NCI-H1105 treated with DMSO at 0.1 percent for 48 hours (cell line): ENCODE data around the gene YEATS4.
"Not testable (repeated sequence)": the region's sequence is repeated elsewhere in the genome, so short reads cannot be mapped to it uniquely, and the experiment has no call there.

Experiments
- DNase-seq: peaks from one replicate; lab custom pipeline; 2025; lab: John Stamatoyannopoulos, UW

YEATS4 gene

DNA sequence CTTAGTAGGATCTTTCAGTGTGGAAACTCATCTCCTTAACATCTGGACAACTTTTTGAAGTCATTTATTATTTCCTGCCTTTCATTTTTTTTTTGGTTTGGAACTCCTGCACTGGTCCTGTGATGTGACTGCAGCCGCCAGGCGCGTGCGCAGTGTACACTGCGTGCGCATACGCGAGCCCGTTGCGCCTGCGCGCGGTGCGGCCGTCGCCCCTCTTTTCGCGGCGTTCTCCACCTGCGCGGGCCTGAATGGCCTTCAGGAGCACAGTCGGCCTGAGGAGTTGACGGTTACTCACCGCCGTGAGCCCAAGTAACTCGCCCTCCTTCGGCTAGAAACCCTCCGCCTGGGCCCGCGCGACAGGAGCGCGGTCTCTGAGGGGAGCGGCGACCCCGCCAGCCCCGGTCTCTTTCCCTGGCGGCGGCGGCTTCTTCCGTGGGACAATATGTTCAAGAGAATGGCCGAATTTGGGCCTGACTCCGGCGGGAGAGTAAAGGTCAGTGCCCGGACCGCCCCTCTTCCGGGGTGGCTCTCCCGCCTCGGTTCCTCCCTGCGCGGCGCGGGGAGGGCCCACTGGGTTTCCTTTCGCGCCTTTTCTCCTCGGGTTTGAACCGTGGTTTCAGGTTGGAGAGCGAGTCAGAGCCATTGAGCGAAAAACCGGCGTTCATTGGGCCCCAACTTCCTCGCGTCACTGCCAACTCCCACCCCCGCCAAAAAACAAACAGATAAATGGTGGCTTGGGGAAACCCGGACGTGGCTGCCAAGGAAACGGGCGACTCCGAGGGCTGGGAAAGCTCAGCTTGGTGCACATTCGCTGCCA, at the start of gene YEATS4:
YEATS4 (plus strand) TSS at position 213 of the 817 bp plus-strand sequence; CDS start at position 443, 230 bp downstream.
- peak; percentile 97 for DNase-seq

DNA sequence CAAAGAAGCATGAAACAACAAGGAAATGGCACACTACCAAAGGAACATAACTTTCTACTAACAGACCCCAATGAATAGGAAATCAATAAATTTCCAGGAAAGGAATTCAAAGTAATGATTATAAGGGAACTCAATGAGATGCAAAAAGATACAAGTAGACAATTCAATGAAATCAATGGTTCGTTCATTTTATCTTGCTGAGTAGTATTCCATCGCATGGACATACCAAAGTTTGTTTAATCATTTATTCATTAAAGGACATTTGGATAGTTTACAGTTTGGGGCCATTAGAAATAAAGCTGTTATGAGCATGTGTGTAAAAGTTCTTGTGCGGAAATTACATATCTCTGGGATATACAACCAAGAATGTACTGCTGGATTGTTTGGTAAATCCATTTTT, 46.3 kb upstream of the YEATS4 start:
- DNase-seq: no peak

DNA sequence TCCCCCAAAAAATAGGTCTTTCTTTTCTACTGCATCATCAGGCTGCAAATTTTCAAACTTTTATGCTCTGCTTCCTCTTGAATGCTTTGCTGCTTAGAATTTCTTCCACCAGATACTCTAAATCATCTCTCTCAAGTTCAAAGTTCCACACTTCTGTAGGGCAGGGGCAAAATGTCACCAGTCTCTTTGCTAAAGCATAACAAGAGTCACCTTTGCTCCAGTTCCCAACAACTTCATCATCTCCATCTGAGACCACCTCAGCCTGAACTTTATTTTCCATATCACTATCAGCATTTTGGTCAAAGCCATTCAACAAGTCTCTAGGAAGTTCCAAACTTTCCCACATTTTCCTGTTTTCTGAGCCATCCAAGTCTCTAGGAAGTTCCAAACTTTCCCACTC, 42.8 kb upstream of the YEATS4 start:
- DNase-seq: not testable (repeated sequence)

DNA sequence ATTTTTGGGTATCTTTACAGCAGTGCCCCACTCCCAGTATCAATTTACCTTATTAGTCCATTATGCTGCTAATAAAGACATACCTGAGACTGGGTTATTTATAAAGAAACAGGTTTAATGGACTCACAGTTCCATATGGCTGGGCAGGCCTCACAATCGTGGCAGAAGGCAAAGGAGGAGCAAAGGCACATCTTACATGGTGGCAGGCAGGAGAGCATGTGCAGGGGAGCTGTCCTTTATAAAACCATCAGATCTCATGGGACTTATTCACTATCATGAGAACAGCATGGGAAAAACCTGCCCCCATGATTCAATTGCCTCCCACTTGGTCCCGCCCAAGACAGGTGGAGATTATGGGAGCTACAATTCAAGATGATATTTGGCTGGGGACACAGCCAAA, 42.3 kb upstream of the YEATS4 start:
- not testable (repeated sequence) for DNase-seq

DNA sequence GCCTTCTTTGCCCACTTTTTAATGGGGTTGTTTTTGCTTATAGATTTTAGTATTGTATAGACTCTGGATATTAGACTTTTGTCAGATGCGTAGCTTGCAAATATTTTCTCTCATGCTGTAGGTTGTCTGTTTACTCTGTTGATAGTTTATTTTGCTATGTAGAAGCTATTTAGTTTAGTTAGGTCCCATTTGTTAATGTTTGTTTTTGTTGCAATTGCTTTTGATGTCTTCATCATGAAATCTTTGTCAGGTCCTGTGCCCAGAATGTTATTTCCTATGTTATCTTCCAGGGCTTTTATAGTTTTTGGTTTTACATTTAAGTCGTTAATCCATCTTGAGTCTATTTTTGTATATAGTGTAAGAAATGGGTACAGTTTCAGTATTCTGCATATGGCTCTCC, 41.3 kb upstream of the YEATS4 start:
- no peak for DNase-seq

DNA sequence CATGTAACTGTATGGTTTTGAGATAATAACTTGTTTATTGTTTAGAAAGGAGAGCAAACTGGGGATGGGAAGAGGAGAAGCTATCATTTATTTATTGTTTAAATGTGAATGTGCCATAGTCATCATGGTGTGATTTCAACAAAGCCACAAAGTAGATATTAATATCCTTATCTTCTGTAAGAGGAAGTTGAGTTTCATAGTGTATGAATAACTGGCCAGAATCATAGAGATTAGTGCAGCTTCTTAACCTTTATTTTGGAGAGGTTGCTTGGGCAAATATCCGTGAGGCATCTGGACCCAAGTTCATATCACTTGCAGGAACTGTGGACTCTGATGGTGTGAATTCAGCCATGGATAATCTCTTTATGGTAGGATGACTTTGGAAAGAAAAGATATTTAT, 38.2 kb upstream of the YEATS4 start:
- no peak for DNase-seq

DNA sequence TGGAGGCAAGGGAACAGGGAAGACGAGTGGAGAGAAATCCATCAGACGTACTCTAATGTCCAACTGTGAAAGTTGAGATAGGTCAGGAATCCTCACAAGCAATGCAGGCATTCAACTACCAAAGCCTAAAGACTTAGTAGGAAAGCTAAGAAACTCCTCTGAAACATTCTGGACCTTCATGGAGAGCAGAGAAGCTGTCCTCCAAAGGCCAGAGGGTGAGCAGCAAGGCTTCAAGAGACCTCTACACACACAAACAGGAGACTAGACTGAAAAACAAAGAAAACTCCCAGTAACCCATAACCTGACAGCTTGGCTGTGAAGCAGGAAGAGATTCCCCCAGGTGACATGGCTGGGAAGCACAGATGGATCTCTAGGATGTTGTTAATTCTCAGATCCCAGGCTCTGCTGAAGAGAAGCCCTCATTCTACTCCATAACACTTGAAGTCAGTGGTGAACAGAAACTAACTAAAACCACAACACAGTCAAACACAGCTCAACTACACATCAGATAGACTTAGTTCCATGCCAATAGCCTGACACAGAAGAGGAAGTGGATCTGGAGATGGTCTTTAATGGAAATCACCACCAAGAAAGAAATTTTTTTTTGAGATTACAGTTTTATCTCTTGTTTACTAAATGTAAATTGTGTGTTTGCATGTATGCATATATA, 34.6 kb upstream of the YEATS4 start:
- DNase-seq: no peak

DNA sequence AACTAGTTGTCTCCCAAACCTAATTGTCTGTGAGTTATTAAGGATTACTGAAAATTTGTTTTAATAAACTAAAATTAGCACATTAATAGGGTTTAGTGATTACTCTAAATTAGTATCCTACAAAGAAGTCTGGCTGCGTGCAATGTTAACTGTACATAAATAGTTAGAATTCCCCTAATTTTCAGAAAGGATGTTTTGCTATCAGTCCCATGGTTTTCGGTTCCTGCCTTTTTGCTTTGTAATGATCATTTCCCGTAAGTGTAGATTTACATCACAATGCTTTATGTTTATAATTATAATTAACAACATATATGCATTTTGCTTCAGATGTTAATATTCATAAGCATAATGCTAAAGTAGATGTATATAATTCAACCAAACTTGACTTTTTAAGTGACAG, 31.1 kb upstream of the YEATS4 start:
- no peak for DNase-seq

DNA sequence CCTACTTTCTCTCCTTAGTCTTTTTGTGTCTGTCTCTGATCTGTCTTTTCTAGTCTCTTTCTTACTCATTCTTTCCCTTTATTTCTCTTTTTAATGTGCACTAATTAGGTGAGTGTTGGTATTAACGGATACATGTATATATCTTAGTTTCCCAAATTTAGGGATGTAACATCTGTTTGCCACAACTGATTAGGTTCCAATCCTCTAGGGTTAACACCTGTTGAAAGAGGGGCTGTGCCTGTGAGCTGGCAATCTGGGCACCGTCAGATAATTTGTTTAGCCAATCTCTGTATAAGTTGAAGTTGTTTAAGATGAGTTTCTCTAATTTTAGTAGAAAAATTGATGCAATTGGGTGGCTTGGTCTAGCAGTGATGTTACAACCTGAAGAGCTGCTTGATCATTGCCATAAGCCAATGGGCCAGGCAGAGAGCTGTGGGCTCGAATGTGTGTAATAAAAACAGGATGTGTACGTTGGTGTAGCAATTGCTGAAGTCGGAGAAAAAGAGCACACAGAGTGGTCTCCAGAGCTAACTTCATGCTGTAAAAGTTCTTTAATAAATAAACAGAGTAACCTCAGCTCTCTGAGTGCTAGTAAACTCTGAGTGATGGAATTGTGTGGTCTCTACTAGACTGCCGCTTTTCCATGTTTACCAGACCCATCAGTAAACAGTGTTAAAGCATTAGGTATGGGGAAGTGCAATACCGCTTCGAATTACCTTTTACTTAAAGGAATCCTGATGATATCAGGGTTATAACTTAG, 29.7 kb upstream of the YEATS4 start:
- no peak for DNase-seq

DNA sequence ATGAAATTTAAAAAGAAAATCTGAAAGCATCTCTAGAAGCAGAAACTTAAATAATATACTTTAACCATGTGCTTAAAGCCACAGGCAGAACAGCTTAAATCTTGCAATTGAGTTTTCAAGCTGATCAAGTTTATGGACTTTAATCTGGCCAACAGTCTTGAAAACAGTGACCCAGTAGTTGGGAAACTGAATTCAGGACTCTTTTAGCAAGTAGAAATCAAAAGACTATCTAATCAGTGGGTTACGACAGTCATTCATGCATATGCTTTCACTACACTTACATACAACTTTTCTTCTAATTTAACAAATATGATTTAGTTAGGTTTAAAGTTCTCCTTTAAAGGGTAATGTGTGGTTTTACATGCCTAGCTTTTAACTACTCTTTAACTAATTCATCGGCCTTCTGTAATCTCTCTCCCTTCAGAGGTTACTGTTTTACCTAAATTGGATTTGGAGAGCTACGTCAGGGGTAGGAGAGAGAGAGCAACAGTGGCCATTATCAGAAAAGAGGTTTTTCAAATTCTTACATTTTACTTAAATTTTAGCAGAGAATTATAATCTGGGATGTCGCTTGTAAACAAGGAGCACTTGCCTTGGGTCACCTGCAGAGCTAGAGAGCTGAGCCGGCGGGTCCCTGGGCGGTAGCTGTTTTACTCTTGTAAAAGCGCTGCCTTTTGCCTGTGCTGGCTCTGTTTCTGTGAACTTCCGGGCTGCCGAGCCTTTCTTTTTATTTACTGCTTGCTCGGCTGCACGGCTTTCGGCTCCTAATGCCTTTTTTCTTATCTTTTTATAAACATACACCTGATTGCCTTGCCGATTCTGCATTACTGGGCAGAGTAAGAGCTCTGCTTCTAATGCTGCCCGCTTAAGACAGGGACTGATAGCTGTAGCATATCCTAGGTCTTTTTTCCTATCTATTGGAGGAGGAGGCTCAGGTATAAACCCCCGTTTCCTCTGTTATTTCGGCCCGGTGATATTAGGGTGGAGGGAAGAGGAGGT, 28.8 kb upstream of the YEATS4 start:
- DNase-seq: peak; percentile 37

DNA sequence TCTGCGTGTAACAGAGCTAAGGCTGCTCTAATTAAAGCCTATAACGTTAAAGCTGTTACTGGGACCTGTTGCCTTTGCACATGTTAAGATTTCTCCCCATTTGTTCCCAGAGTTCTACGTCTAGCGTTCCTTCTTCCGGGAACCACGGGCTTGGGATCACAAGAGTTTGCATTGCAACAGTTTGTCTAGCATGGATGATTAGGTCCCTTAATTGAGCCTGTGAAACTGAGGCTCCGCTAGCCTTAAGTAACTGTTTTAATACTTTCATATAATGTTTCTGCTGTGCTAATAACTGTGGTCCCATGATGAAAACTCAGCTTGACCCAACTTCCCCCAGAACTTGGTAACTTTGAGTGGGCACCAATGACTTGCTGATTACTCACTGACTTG, 28.0 kb upstream of the YEATS4 start:
- no peak for DNase-seq

DNA sequence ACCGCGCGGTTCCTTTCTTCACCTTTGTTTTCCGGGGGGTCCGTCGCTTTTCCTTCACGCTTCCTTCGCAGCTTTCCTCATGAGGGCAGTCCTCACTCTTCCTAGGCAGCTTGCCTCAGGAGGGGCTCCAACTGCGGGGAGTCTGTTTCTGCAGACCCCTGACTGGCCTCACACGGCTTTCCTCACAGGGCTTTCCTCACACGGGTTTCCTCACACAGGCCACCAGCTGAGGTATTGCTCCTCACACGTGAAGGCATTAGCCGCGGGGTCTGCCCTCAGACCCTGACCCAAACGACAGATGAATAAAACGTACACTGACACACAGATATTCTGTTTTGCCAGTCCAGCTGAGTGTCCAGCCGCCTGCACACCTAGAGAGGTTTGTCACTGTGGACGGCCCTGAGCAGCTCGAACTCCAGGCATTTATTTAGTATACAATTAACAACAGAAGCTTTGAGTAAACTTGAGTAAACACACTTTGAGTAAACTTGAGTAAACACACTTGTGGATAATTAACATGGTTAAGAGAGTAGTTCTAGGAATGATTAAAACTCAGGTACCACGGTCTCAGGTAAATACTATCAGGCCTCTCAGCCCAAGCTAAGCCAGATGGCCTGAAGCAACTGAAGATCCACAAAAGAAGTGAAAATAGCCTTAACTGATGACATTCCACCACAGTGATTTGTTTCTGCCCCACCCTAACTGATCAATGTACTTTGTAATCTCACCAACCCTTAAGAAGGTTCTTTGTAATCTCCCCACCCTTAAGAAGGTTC, 27.4 kb upstream of the YEATS4 start:
- DNase-seq: no peak

DNA sequence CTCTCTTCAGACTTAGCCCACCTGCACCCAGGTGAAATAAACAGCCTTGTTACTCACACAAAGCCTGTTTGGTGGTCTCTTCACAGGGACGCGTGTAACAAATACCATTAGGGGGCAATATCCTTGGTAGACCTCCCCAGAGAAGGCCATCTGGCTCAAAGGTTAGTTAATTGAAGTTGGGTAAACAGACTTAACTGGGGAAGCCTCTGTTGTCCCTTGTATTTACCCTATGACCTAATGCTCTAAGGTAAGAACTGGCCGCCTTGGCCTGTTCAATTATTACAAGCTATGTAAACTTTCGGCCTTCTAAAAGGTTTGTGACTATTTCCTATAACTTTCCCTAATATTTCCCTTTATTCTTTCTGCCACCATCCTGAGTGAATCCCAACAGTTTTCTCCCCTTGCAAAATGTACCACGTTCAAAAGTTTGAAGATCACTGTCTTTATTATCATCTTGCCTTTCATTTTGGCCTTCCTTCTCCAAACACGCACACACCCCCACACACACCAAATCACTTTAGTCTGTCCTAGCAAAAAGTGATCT, 26.7 kb upstream of the YEATS4 start:
- DNase-seq: no peak

DNA sequence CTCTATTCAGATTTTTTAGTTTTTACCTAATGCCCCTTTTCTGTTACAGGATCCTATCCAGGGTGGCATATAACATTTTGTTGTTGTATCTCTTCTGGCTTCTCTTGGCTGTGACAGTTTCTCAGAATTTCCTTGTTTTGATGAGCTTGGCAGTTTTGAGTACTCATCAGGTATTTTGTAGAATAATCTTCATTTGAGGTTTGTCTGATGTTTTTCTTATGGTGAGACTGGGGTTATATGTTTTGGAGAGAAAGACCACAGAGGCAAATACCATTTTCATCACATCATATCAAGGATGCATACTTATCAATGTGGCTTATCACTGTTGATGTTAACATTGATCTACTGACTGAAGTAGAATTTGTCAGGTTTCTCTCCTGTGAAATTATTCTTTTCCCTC, 25.4 kb upstream of the YEATS4 start:
- no peak for DNase-seq

DNA sequence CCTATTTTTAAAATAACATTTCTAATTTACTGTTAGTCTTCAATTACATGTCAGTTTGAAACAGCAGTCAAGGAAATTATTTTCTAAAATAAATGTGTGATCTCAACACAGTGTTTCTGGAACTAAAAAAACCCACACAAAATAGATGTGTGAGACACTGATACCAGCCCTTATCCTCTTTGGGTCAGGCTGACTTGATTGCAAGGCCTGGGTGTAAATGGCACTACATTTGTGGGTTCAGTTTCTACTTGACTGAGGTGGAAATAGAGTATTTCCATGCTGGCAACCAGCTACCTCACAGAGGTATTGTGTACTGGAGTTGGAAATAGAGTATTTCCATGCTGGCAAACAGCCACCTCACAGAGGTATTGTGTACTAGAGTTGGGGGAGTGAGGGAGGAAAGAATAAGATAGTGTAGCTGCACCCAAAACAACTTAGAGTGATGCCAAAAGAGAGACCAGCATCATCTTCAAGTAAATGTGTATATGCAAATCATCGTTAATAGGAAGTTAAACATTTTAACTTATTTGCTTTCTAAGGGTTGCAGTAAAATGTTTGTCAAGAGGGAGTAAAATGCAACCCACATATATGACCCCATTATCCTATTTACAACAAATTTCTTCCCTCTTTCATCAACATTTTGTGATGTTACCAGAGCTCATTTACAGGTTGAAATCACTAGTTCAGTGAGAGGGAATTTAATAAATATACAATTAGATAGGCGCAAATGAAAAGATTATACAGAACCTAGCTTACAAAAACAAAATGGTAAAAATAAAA, 22.0 kb upstream of the YEATS4 start:
- DNase-seq: no peak

DNA sequence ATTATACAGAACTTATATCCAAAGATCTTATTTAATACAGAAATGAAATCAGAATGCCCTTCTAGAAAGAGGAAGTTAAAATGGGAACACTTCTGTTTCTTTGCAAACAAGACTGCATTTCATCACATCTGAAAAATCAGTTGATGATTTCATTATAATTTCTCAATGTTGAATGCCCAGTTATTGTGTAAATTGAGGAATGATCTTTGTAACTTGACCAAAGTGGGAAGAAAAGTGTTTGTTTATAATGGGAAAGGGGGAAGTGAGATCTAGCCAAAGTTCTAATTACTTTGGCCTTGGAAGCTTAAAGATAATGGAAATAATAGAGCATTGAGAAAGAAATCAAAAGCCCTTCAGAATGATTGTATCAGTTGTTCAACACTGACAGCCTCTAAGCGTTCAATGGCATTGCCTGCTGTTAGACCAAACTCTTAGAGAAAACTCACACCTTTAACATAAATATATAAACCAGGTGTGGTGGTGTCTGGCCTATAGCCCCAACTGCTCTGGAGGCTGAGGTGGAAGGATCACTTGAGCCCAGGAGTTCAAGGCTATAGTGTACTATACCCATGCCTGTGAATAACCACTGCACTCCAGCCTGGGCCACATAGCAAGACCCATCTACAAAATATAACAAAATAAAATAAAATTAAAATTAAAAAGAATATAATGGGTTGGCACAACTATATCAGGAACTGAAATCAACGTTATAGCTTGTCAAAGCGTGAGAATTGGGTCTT, 21.3 kb upstream of the YEATS4 start:
- DNase-seq: no peak

DNA sequence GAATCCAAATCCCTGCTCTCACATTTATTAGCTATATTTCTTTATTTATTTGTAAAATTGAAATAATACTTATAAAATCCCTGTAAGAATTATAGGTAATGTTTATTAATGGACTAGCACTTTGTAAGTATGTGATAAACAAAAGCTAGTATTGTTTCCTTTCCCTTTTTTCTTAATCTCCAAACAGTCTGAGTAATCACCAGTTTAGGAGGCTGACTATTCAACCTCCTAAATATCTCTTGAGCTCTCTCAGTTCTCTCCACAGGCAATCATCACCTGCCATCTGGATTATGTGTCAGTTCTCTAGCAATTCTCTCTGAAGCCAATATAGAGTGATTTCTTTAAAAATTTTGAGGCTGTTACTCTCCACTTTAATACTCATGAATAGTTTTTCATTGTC, 20.6 kb upstream of the YEATS4 start:
- no peak for DNase-seq

DNA sequence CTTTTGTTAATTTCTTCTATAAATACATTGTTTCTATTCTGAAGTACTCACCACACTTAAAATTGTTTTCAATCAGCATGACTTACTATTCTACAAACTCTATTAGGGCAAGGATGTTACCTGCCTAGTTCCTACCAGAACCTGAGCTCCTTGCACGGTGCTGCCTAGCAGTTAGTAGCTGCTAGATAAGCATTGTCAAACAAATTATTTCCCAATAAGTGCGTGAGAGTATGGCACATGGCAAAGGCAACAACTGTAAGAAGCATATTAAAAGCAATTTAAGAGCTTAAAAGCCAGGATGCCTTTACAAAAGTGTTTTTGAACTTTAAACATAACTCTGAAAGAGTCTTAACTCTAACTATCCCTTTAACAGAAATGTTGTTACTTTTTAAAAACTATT, 19.5 kb upstream of the YEATS4 start:
- DNase-seq: no peak

DNA sequence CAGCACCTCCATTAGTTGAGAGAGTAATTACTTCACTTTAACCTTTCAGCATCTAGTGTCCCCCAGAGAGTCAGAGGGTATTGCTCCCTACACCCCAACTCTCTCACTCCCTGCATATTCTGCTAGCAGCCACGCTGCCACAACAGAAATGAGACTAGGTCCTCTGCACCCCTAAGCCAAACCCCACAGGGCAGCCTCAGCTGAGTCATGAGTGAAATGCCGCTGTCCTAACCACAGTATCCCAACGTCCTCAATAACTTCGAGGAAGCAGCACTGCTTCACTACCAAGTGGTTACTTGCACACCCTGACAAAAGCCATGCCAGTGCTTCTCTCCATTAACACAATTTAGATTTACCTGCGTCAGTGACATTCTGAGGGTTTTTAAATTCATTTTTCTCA, 18.2 kb upstream of the YEATS4 start:
- no peak for DNase-seq
